ENCODE data around the gene DENND4A. TPM values are rescaled to one million over a fixed set of nuclear protein-coding genes. Genes with fewer than 3 reads are reported as not detected.
A peak's percentile ranks its signal among the peaks of the same experiment; 100 is the strongest.

DENND4A gene
- total and polyA plus RNA-seq, 9 of the 15 experiments (the other 6 are each of a cell fraction or from before 2014, with no cell fraction given) = 6.8 to 32.3 (median 19.9) TPM

- CTCF ChIA-PET (ENCODE audit: low intra/inter-chr PET ratio) = no interaction called here
- intact Hi-C loops (cut with micrococcal nuclease) = no loop called here
These were observed 35.0 kb upstream of the DENND4A start for GRCh38 chr15:65827065-65827464.

GRCh38 chr15:65824941-65825544 is 33.0 kb upstream of the DENND4A start:
- BruUV-seq (replicated peaks) = no TSS peak
- Histone ChIP-seq H3K9me1 (ENCODE audit: control insufficient read depth, insufficient read depth, low read length) (no peaks in the 10 kb centered on the region), H3K4me2 (ENCODE audit: insufficient read depth, low read length) (no peak overlapping the region), H3K27ac (ENCODE audit: extremely low read depth, low read depth, low read length) (no peak overlapping the region), H3K79me2 (ENCODE audit: control insufficient read depth, insufficient read depth, low read length) (no peaks in the 10 kb centered on the region), H3K27me3 (ENCODE audit: control insufficient read depth in 2 of 2, insufficient read depth in 2 of 2, low read length in 2 of 2) (no peaks in the 10 kb centered on the region), H3K9me3 (replicated peaks; ENCODE audit: control insufficient read depth, insufficient read depth, low read depth, low read length) (no peaks in the 10 kb centered on the region), H3K4me1 (replicated peaks in 1 of 2; ENCODE audit: control insufficient read depth in 2 of 2, insufficient read depth in 2 of 2, low read length in 2 of 2) (peaks cover 14 to 24% of the 10 kb centered on the region in 2 experiments; a peak in 4 of 5 replicates), H3K4me3 (no peak overlapping the region), H2AFZ (ENCODE audit: low read depth, low read length) (no peak overlapping the region), H4K20me1 (replicated peaks; ENCODE audit: control insufficient read depth, insufficient read depth, low read length) (no peaks in the 10 kb centered on the region), H3K36me3 (ENCODE audit: control insufficient read depth, insufficient read depth, low read length) (no peaks in the 10 kb centered on the region), H3K9ac (ENCODE audit: insufficient read depth in 1 of 2, low read depth in 2 of 2, low read length in 2 of 2) (no peak overlapping the region)
- in situ Hi-C loops (cut with MboI) (no loop called here), intact Hi-C loops (cut with micrococcal nuclease) (loop anchor here (2.0 kb wide), 1 partner anchor 32 kb away; the partner anchor contains the start of gene DENND4A)
- DNase-seq (ENCODE audit: extremely low read depth in 1 of 4, low spot score in 3 of 4) (no peak), ATAC-seq (no peak), FAIRE-seq (peak; percentile 40)
- CTCF ChIA-PET (ENCODE audit: low intra/inter-chr PET ratio) = interaction anchor here (0.6 to 1.4 kb wide), 3 partner anchors 47 to 187 kb away, joined by 3 to 4 read pairs (median 3); no protein-coding TSS in a partner anchor
- WGBS (ENCODE audit: insufficient coverage, low coverage, missing lambda C conversion rate) = 51% methylated on average over 5 of the region's 5 CpGs
- POLR2A ChIA-PET = interaction anchor here (1.0 to 1.5 kb wide), 3 partner anchors 11 to 33 kb away, joined by 3 to 7 read pairs (median 6); partner anchors contain the start of gene DENND4A
- TF ChIP-seq ZFX (CRISPR knock-in tag; IDR thresholded peaks at IDR 0.05) = no peak
- TF ChIP-seq ZNF655 (CRISPR knock-in tag; IDR thresholded peaks at IDR 0.05) = no peak
- TF ChIP-seq ZNF239 (CRISPR knock-in tag; IDR thresholded peaks at IDR 0.05) = no peak
- no peak for TF ChIP-seq MLX (CRISPR knock-in tag; conservative IDR thresholded peaks at IDR 0.05)
- no peak for TF ChIP-seq GATA2 (CRISPR knock-in tag; IDR thresholded peaks at IDR 0.05)
- no peak for TF ChIP-seq RBM25 (IDR thresholded peaks at IDR 0.05; ENCODE audit: low read depth, low read length, severe bottlenecking)
- TF ChIP-seq SPI1 (IDR thresholded peaks at IDR 0.05; ENCODE audit: borderline replicate concordance, low read depth, low read length) = no peak

More at GRCh38 chr15:65827065-65827464, 35.0 kb upstream of the DENND4A start:
- H3K9ac ChIP-seq (ENCODE audit: insufficient read depth in 1 of 2, low read depth in 2 of 2, low read length in 2 of 2) = no peak overlapping the region
- H3K9me3 ChIP-seq (replicated peaks; ENCODE audit: control insufficient read depth, insufficient read depth, low read depth, low read length) = no peaks in the 10 kb centered on the region
- no peak for ATAC-seq
- no peak for TF ChIP-seq MIER1 (IDR thresholded peaks at IDR 0.05; ENCODE audit: low read depth)
- no peak for TF ChIP-seq ZNF239 (CRISPR knock-in tag; IDR thresholded peaks at IDR 0.05)
- no peak for TF ChIP-seq SMC3 (conservative IDR thresholded peaks at IDR 0.05; ENCODE audit: insufficient read depth, low read depth, low read length)
- no peak overlapping the region for H3K4me2 ChIP-seq (ENCODE audit: insufficient read depth, low read length)
- no peaks in the 10 kb centered on the region for H3K79me2 ChIP-seq (ENCODE audit: control insufficient read depth, insufficient read depth, low read length)
- no peak for DNase-seq (ENCODE audit: extremely low read depth in 1 of 4, low spot score in 3 of 4)
- WGBS (ENCODE audit: insufficient coverage, low coverage, missing lambda C conversion rate) = 100% methylated on average over 3 of the region's 3 CpGs
- no peaks in the 10 kb centered on the region for H4K20me1 ChIP-seq (replicated peaks; ENCODE audit: control insufficient read depth, insufficient read depth, low read length)
- in situ Hi-C loops (cut with MboI) = no loop called here
- H3K4me3 ChIP-seq = no peak overlapping the region
- no peak for FAIRE-seq
- POLR2A ChIA-PET = interaction anchor here (0.6 kb wide), 2 partner anchors 14 to 129 kb away, joined by 3 read pairs; no protein-coding TSS in a partner anchor
- H2AFZ ChIP-seq (ENCODE audit: low read depth, low read length) = no peak overlapping the region
- no TSS peak for BruUV-seq (replicated peaks)
- no peaks in the 10 kb centered on the region for H3K36me3 ChIP-seq (ENCODE audit: control insufficient read depth, insufficient read depth, low read length)
- no peaks in the 10 kb centered on the region for H3K27me3 ChIP-seq (ENCODE audit: control insufficient read depth in 2 of 2, insufficient read depth in 2 of 2, low read length in 2 of 2)
- H3K27ac ChIP-seq (ENCODE audit: extremely low read depth, low read depth, low read length) = no peak overlapping the region
- peaks cover 6 to 17% of the 10 kb centered on the region in 2 experiments; a peak in 3 of 5 replicates for H3K4me1 ChIP-seq (replicated peaks in 1 of 2; ENCODE audit: control insufficient read depth in 2 of 2, insufficient read depth in 2 of 2, low read length in 2 of 2)
- H3K9me1 ChIP-seq (ENCODE audit: control insufficient read depth, insufficient read depth, low read length) = no peaks in the 10 kb centered on the region
